GM23248 (cell line): Measurements from ENCODE around the gene HSPA1B. TPM values are rescaled to one million over a fixed set of nuclear protein-coding genes. Genes with fewer than 3 reads are reported as not detected.

ENCODE experiments used
- DNase-seq: peaks from one replicate; pipeline ENCODE4 v3.0.0-alpha.2; 2015
- H2AFZ ChIP-seq: fragments of 200-600 bp; sonication (generic); 2 replicates; pipeline ENCODE4 v1.6.1; 2016; ENCODE audit warnings: antibody characterized with exemption
- H3F3A ChIP-seq: fragments of 200-600 bp; sonication (generic); 2 replicates; pipeline ENCODE4 v1.6.1; 2016; ENCODE audit warnings: mild to moderate bottlenecking, antibody characterized with exemption, mixed run types; ENCODE audit not compliant: insufficient read depth
- H3K27ac ChIP-seq: fragments of 200-600 bp; sonication (generic); 2 replicates; pipeline ENCODE4 v1.5.1; 2016; ENCODE audit warnings: mild to moderate bottlenecking
- H3K27me3 ChIP-seq: fragments of 200-600 bp; sonication (generic); replicated peaks from 2 replicates; pipeline ENCODE4 v1.6.1; 2016; ENCODE audit warnings: mild to moderate bottlenecking; ENCODE audit not compliant: insufficient read depth
- H3K36me3 ChIP-seq: fragments of 200-600 bp; sonication (generic); 2 replicates; pipeline ENCODE4 v1.6.1; 2016; ENCODE audit warnings: low read depth, mild to moderate bottlenecking
- H3K4me1 ChIP-seq: fragments of 200-600 bp; sonication (generic); 2 replicates; pipeline ENCODE4 v1.6.1; 2016; ENCODE audit warnings: mild to moderate bottlenecking; ENCODE audit not compliant: insufficient read depth
- H3K4me2 ChIP-seq: fragments of 200-600 bp; sonication (generic); one replicate; pipeline ENCODE4 v1.6.1; 2016; ENCODE audit warnings: mild to moderate bottlenecking; ENCODE audit not compliant: unreplicated experiment
- H3K4me3 ChIP-seq: fragments of 200-600 bp; sonication (generic); 2 replicates; pipeline ENCODE4 v1.5.1; 2016; ENCODE audit warnings: mild to moderate bottlenecking
- H3K79me2 ChIP-seq: fragments of 200-600 bp; sonication (generic); 2 replicates; pipeline ENCODE4 v1.6.1; 2016; ENCODE audit warnings: mild to moderate bottlenecking; ENCODE audit not compliant: insufficient read depth
- H3K9ac ChIP-seq: fragments of 200-600 bp; sonication (generic); 2 replicates; pipeline ENCODE4 v1.6.1; 2016; ENCODE audit warnings: mild to moderate bottlenecking
- H3K9me2 ChIP-seq: fragments of 200-600 bp; sonication (generic); 2 replicates; pipeline ENCODE4 v1.6.1; 2016; ENCODE audit warnings: mixed run types, mild to moderate bottlenecking, moderate library complexity; ENCODE audit not compliant: insufficient read depth
- H3K9me3 ChIP-seq: fragments of 200-600 bp; sonication (generic); one replicate; pipeline ENCODE4 v1.6.1; 2017; ENCODE audit warnings: low read depth
- H4K20me1 ChIP-seq: fragments of 200-600 bp; sonication (generic); 2 replicates; pipeline ENCODE4 v1.6.0; 2016; ENCODE audit not compliant: insufficient read depth
- EZH2 ChIP-seq: fragments of 200-600 bp; sonication (generic); IDR thresholded peaks from 2 replicates; pipeline ENCODE4 v1.6.1; 2018; ENCODE audit warnings: antibody characterized with exemption, mild to moderate bottlenecking; ENCODE audit not compliant: insufficient read depth, poor library complexity, severe bottlenecking
- EZH2phosphoT487 ChIP-seq: fragments of 200-600 bp; sonication (generic); IDR thresholded peaks from 2 replicates; pipeline ENCODE4 v1.6.1; 2018; ENCODE audit warnings: antibody characterized with exemption, moderate library complexity, mild to moderate bottlenecking, low read depth; ENCODE audit not compliant: insufficient read depth
- WGBS, 2 experiments: methylation state at CpG; one replicate each; pipeline ENCODE4 v1.1.6; 2015 to 2017; ENCODE audit warnings: low lambda C conversion rate in 2 of 2, low coverage in 1 of 2; ENCODE audit errors: missing lambda C conversion rate in 2 of 2; 5-methylcytosine and 5-hydroxymethylcytosine counted together
- in situ Hi-C: fragments of 300-500 bp; cut with MboI; formaldehyde crosslinking; loops from 2 replicates; pipeline ENCODE4 v1.15.0; 2020
- polyA plus RNA-seq: library from polyadenylated mRNA; unstranded; fragments of >200 nt; fragmentation: Nextera tagmentation; extraction: Ambion mirVana; gene quantifications from 2 replicates; pipeline ENCODE4 v1.2.1, GENCODE V29; 2016
- total RNA-seq: library from RNA; depleted of rRNA; stranded (reverse); fragments of >200 nt; shearing (Covaris generic); gene quantifications from 2 replicates; pipeline ENCODE4 v1.2.3, GENCODE V29; 2014

The HSPA1B gene
- total and polyA plus RNA-seq, 2 experiments from 2014 or later, result 61.3 to 104 TPM

DNA sequence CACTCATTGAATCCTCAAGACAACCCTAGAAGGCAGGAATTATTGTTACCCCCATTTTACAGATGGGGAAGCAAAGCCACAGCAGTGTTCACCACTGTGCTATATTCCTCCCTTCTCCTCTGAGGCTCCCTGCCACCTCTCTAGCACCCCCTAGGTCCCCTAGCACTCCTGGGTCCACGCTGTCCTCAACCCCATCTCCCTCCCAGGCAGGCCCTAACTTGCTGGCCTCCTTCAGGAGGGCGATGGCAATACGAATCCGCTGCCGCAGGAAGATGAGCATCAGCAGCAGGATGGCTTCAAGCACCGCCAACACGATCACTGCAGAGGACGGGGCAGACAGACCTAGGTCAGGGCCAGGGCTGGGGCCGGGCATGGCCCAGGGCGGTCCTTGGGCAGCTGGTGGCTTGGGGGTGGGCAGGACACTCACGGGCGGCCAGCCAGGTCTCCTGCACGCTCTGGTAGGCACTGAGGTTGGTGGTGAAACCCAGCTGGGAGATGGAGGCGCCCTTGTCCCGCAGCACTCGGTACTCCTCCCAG, 42.9 kb downstream of the HSPA1B start:
- Histone ChIP-seq H3F3A (no peaks in the 10 kb centered on the region), H2AFZ (no peak overlapping the region), H3K9me3 (no peaks in the 10 kb centered on the region), H3K27me3 (no peaks in the 10 kb centered on the region), H3K9ac (no peak overlapping the region), H3K4me3 (no peak overlapping the region), H3K27ac (no peak overlapping the region), H3K4me2 (no peak overlapping the region), H4K20me1 (no peaks in the 10 kb centered on the region), H3K79me2 (no peaks in the 10 kb centered on the region), H3K4me1 (no peaks in the 10 kb centered on the region), H3K9me2 (no peaks in the 10 kb centered on the region), H3K36me3 (no peaks in the 10 kb centered on the region)
- TF ChIP-seq EZH2phosphoT487 (no peak), EZH2 (no peak)
- 59 to 64% methylated on average over 14 to 16 of the region's 16 CpGs for WGBS, 2 experiments
- DNase-seq, result no peak
- in situ Hi-C loops, result no loop called here

DNA sequence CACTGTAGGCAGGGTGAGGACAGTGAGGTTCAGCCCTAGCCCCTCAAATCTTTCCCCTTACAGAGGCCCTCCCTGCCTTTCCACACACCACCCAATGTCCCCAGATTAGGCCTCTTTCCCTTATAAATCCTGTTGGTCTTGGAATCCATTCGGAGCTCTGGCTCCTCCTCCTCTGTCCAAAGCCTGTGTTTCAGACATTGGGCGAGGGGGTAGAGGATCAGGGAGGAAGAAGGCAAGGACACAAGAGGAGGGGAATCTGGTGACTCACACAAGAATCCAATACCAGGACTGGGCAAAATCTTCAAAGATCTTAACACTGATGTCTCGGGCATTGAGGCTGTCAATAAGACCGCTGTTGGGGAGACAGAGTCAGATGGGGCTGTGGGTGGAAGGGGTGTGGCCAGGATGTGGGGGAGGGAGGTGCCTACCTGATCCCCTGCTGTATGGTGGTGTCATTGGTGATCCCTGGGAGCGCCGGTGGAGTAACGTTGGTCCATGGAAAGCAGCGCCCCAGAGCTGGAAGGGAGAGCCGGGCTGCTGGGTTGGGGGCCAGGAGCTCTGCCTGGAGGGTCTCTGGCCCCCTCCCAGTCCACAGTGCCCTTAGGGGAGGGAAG, 43.6 kb downstream of the HSPA1B start:
- DNase-seq, result no peak
- Histone ChIP-seq H4K20me1 (no peaks in the 10 kb centered on the region), H3K4me1 (no peaks in the 10 kb centered on the region), H3K27ac (no peak overlapping the region), H3K36me3 (no peaks in the 10 kb centered on the region), H3K79me2 (no peaks in the 10 kb centered on the region), H3F3A (no peaks in the 10 kb centered on the region), H3K9ac (no peak overlapping the region), H2AFZ (no peak overlapping the region), H3K4me3 (no peak overlapping the region), H3K9me3 (no peaks in the 10 kb centered on the region), H3K9me2 (no peaks in the 10 kb centered on the region), H3K4me2 (no peak overlapping the region), H3K27me3 (no peaks in the 10 kb centered on the region)
- in situ Hi-C loops, result no loop called here
- no peak for TF ChIP-seq EZH2
- WGBS, 2 experiments, result 47% methylated on average over 9 of the region's 9 CpGs

DNA sequence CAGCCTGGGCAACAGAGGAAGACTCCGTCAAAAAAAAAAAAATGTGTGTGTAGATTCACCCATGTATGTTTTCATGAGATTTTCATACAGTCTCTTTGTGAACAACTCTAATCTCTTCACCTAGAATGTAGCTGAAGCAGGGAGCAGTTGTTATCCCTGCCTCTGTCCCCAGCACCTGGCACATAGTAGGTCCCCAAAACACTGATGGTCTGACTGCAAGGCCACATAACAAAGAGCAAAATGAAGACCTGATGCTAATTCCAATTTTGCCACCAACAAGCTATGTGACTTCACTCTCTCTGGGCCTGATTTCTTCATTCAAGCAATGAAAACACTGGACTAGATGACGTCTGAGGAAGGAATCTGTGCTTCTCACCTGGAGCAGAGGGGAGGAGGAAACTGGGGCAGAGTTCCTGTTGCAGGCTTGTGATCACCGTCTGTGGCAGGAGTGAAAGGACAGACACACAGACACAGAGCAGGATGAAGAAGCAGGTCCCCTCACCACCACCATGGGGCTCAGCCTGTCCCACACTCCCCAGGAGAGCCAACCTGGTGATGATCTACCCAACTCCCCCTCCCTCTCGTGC, 46.6 kb downstream of the HSPA1B start:
- in situ Hi-C loops, result no loop called here
- no peaks in the 10 kb centered on the region for H3K9me3 ChIP-seq
- no peak overlapping the region for H3K9ac ChIP-seq
- no peaks in the 10 kb centered on the region for H3K9me2 ChIP-seq
- TF ChIP-seq EZH2 (no peak), EZH2phosphoT487 (no peak)
- no peaks in the 10 kb centered on the region for H3K27me3 ChIP-seq
- H3K4me2 ChIP-seq, result no peak overlapping the region
- no peak overlapping the region for H3K4me3 ChIP-seq
- no peak for DNase-seq
- H3K4me1 ChIP-seq, result no peaks in the 10 kb centered on the region
- 57 to 69% methylated on average over 4 of the region's 4 CpGs for WGBS, 2 experiments
- no peak overlapping the region for H2AFZ ChIP-seq
- H3F3A ChIP-seq, result no peaks in the 10 kb centered on the region
- no peak overlapping the region for H3K27ac ChIP-seq
- no peaks in the 10 kb centered on the region for H3K36me3 ChIP-seq
- H3K79me2 ChIP-seq, result no peaks in the 10 kb centered on the region
- H4K20me1 ChIP-seq, result no peaks in the 10 kb centered on the region

DNA sequence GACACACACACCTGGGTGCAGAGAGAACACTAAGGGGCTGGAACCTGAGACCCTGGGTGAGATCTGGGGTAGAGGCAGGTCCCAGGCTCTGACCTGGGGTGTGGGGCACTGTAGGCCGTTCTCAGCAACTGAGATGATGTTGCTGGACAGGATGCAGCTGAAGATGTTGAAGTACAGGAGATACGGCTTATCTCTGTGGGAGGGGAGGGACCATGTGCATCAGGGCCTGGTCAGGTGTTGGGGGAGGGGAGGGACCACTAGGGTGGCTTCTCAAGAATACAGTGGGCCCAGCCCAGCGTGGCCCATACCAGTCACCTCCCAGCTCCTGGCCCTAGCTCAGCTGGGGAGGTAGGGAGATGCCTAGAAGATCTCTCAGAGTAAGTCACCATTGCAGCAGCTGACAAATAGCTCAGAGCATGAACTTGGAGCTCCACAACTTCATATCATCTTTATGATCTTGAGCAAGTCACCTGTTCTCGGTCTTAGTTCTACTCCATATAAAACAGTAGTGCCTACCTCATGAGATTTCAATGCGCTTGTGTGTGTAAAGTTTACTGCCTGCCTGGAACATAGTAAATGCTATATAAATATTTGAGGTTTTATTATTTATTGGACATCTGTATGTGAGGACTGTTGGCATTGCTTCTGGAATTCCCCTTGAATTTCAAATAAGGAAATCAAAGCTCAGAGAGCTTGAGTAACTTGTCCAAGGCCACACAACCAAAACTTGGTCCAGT, 47.5 kb downstream of the HSPA1B start:
- no peak for TF ChIP-seq EZH2
- no peak for TF ChIP-seq EZH2phosphoT487
- H3K4me1 ChIP-seq, result no peaks in the 10 kb centered on the region
- H3K27me3 ChIP-seq, result no peaks in the 10 kb centered on the region
- no peak overlapping the region for H3K9ac ChIP-seq
- H3K27ac ChIP-seq, result no peak overlapping the region
- no peaks in the 10 kb centered on the region for H3K36me3 ChIP-seq
- H4K20me1 ChIP-seq, result no peaks in the 10 kb centered on the region
- in situ Hi-C loops, result no loop called here
- H3K79me2 ChIP-seq, result no peaks in the 10 kb centered on the region
- no peaks in the 10 kb centered on the region for H3K9me3 ChIP-seq
- no peaks in the 10 kb centered on the region for H3K9me2 ChIP-seq
- 85 to 94% methylated on average over 4 to 5 of the region's 5 CpGs for WGBS, 2 experiments
- no peaks in the 10 kb centered on the region for H3F3A ChIP-seq
- DNase-seq, result no peak
- no peak overlapping the region for H3K4me2 ChIP-seq
- H2AFZ ChIP-seq, result no peak overlapping the region
- no peak overlapping the region for H3K4me3 ChIP-seq
